Adipose tissue (tissue), 3 donors: ENCODE results near the gene TMEM255B. TPM values are rescaled to one million over a fixed set of nuclear protein-coding genes. Genes with fewer than 3 reads are reported as not detected.

ENCODE experiments used
- H3K27ac ChIP-seq: one replicate; pipeline ENCODE4 v1.5.1; 2013; ENCODE audit warnings: low read depth, low read length
- WGBS, 3 donors: extraction: QIAGEN DNeasy Blood & Tissue Kit; methylation state at CpG; one replicate each; pipeline ENCODE4 v1.1.7; 2013; 5-methylcytosine and 5-hydroxymethylcytosine counted together
- polyA plus RNA-seq, 3 donors: library from polyadenylated mRNA; stranded (reverse); fragments of 200-250 nt; gene quantifications; one replicate each; pipeline ENCODE4 v1.2.3, GENCODE V29; 2013
- donor health status: healthy with polysubstance abuse.
- donor health status: Bipolar disorder and iron deficiency.
- donor health status: healthy.

The TMEM255B gene
- polyA plus RNA-seq, 3 donors: 3.9 to 24.7 (median 14.2) TPM

- H3K27ac ChIP-seq: no peak overlapping the region
- WGBS, 3 donors: 81 to 95% (median 93%) methylated on average over 11 of the region's 11 CpGs
These were observed 47.1 kb downstream of the TMEM255B start for GRCh38 chr13:113806104-113806471.

- H3K27ac ChIP-seq: no peak overlapping the region
- 84 to 95% (median 91%) methylated on average over 12 to 13 of the region's 13 CpGs for WGBS, 3 donors
These were observed 47.5 kb downstream of the TMEM255B start for GRCh38 chr13:113806526-113806925.

- H3K27ac ChIP-seq: no peak overlapping the region
- WGBS, 3 donors: 73 to 83% (median 81%) methylated on average over 12 of the region's 12 CpGs
These were observed 49.2 kb downstream of the TMEM255B start for GRCh38 chr13:113808058-113808834.

- no peak overlapping the region for H3K27ac ChIP-seq
- 60 to 90% (median 84%) methylated on average over 2 of the region's 2 CpGs for WGBS, 3 donors
These were observed 50.9 kb downstream of the TMEM255B start for GRCh38 chr13:113809934-113810333.

- no peak overlapping the region for H3K27ac ChIP-seq
- 88 to 94% (median 91%) methylated on average over 14 of the region's 14 CpGs for WGBS, 3 donors
These were observed 51.6 kb downstream of the TMEM255B start for GRCh38 chr13:113810640-113811039.

GRCh38 chr13:113811081-113811928 is 52.3 kb downstream of the TMEM255B start:
- WGBS, 3 donors: 74 to 87% (median 81%) methylated on average over 24 to 30 of the region's 30 CpGs
- H3K27ac ChIP-seq: no peak overlapping the region

GRCh38 chr13:113812178-113813040 is 53.4 kb downstream of the TMEM255B start:
- 84 to 89% (median 88%) methylated on average over 41 to 50 of the region's 51 CpGs for WGBS, 3 donors
- no peak overlapping the region for H3K27ac ChIP-seq

GRCh38 chr13:113813070-113813748 is 54.2 kb downstream of the TMEM255B start:
- no peak overlapping the region for H3K27ac ChIP-seq
- WGBS, 3 donors: 75 to 84% (median 80%) methylated on average over 29 to 30 of the region's 30 CpGs

GRCh38 chr13:113813749-113814434 is 54.9 kb downstream of the TMEM255B start:
- WGBS, 3 donors: 45 to 73% (median 73%) methylated on average over 28 of the region's 28 CpGs
- H3K27ac ChIP-seq: no peak overlapping the region

GRCh38 chr13:113814435-113814821 is 55.4 kb downstream of the TMEM255B start:
- no peak overlapping the region for H3K27ac ChIP-seq
- WGBS, 3 donors: 57 to 86% (median 83%) methylated on average over 11 of the region's 11 CpGs

- H3K27ac ChIP-seq: no peak overlapping the region
- WGBS, 3 donors: 61 to 79% (median 63%) methylated on average over 42 of the region's 42 CpGs
These were observed 56.4 kb downstream of the TMEM255B start for GRCh38 chr13:113815151-113816058.

- WGBS, 3 donors: 58 to 67% (median 59%) methylated on average over 25 of the region's 25 CpGs
- H3K27ac ChIP-seq: no peak overlapping the region
These were observed 57.4 kb downstream of the TMEM255B start for GRCh38 chr13:113816254-113816929.

- 24 to 26% (median 25%) methylated on average over 22 to 24 of the region's 24 CpGs for WGBS, 3 donors
- H3K27ac ChIP-seq: no peak overlapping the region
These were observed 58.2 kb downstream of the TMEM255B start for GRCh38 chr13:113816946-113817859.

GRCh38 chr13:113817860-113818691 is 59.0 kb downstream of the TMEM255B start:
- WGBS, 3 donors: 77 to 83% (median 79%) methylated on average over 58 to 60 of the region's 60 CpGs
- no peak overlapping the region for H3K27ac ChIP-seq
